Measurements from ENCODE around the gene RRM1. TPM values are rescaled to one million over a fixed set of nuclear protein-coding genes. Genes with fewer than 3 reads are reported as not detected.
"Not testable (repeated sequence)": the region's sequence is repeated elsewhere in the genome, so short reads cannot be mapped to it uniquely, and the experiment has no call there.

Gene RRM1
- total and polyA plus RNA-seq, 8 donors: 16.6 to 100 (median 25.7) TPM

GRCh38 chr11:4164884-4165590 is 70.4 kb downstream of the RRM1 start:
- H3K27ac ChIP-seq: no peak overlapping the region

GRCh38 chr11:4167292-4167691 is 72.7 kb downstream of the RRM1 start:
- WGBS, 5 donors: 90 to 97% (median 95%) methylated on average over 3 of the region's 3 CpGs
- H3K27me3 ChIP-seq: no peaks in the 10 kb centered on the region

More at GRCh38 chr11:4164884-4165590, 70.4 kb downstream of the RRM1 start:
- Histone ChIP-seq H3K36me3 (no peaks in the 10 kb centered on the region), H3K27me3 (no peaks in the 10 kb centered on the region), H3K4me1 (no peaks in the 10 kb centered on the region), H3K4me3 (no peak overlapping the region), H3K9me3 (no peaks in the 10 kb centered on the region)
- TF ChIP-seq EP300 (IDR thresholded peaks at IDR 0.05): no peak
- TF ChIP-seq POLR2AphosphoS5 (IDR thresholded peaks at IDR 0.05): no peak
- TF ChIP-seq POLR2A (IDR thresholded peaks at IDR 0.05): no peak
- TF ChIP-seq CTCF (IDR thresholded peaks at IDR 0.05): no peak
- intact Hi-C loops (cut with DNase I; ENCODE audit: low total_unique reads): no loop called here
- 78 to 94% (median 90%) methylated on average over 3 of the region's 3 CpGs for WGBS, 5 donors
- DNase-seq: no peak

GRCh38 chr11:4167758-4168157 is 73.2 kb downstream of the RRM1 start:
- Histone ChIP-seq H3K27ac (no peak overlapping the region), H3K4me3 (no peak overlapping the region), H3K9me3 (no peaks in the 10 kb centered on the region), H3K36me3 (no peaks in the 10 kb centered on the region), H3K27me3 (no peaks in the 10 kb centered on the region), H3K4me1 (no peaks in the 10 kb centered on the region)
- no peak for DNase-seq
- TF ChIP-seq CTCF (IDR thresholded peaks at IDR 0.05): no peak
- no peak for TF ChIP-seq POLR2AphosphoS5 (IDR thresholded peaks at IDR 0.05)
- no peak for TF ChIP-seq POLR2A (IDR thresholded peaks at IDR 0.05)
- TF ChIP-seq EP300 (IDR thresholded peaks at IDR 0.05): no peak
- WGBS, 5 donors: 73 to 87% (median 74%) methylated on average over 5 to 7 of the region's 7 CpGs
- intact Hi-C loops (cut with DNase I; ENCODE audit: low total_unique reads): no loop called here

More at GRCh38 chr11:4167292-4167691, 72.7 kb downstream of the RRM1 start:
- H3K4me1 ChIP-seq: no peaks in the 10 kb centered on the region
- H3K4me3 ChIP-seq: no peak overlapping the region
- no peaks in the 10 kb centered on the region for H3K36me3 ChIP-seq
- H3K9me3 ChIP-seq: no peaks in the 10 kb centered on the region
- H3K27ac ChIP-seq: no peak overlapping the region
- no peak for DNase-seq
- intact Hi-C loops (cut with DNase I; ENCODE audit: low total_unique reads): no loop called here
- TF ChIP-seq POLR2AphosphoS5 (IDR thresholded peaks at IDR 0.05) (no peak), EP300 (IDR thresholded peaks at IDR 0.05) (no peak), CTCF (IDR thresholded peaks at IDR 0.05) (no peak), POLR2A (IDR thresholded peaks at IDR 0.05) (no peak)

- H3K36me3 ChIP-seq; H3K27ac ChIP-seq; H3K27me3 ChIP-seq; H3K9me3 ChIP-seq; H3K4me1 ChIP-seq; intact Hi-C loops (cut with DNase I; ENCODE audit: low total_unique reads): not testable (repeated sequence)
- 50 to 80% (median 65%) methylated on average over 14 to 32 of the region's 33 CpGs for WGBS, 5 donors
- peak overlapping the region in 2 of 4 donors; percentile 9 to 21 for H3K4me3 ChIP-seq
- peak; percentile 45 to 46 for DNase-seq
These were observed 81.2 kb downstream of the RRM1 start for GRCh38 chr11:4175620-4176350.

Measured in stomach (tissue), 9 donors.